IMR-90 (cell line): ENCODE results near the gene UBE2V1. TPM values are rescaled to one million over a fixed set of nuclear protein-coding genes. Genes with fewer than 3 reads are reported as not detected.

Source experiments
- ATAC-seq: fragments of 200-7000 bp; cut with Tn5 transposase; 2 replicates; pipeline ENCODE4 v1.9.1; 2020; ENCODE audit warnings: low read depth, mild to moderate bottlenecking, moderate library complexity
- BruUV-seq: library from RNA; stranded (reverse); fragments of 400-500 nt; replicated peaks from 2 replicates; lab custom pipeline; 2021; lab: Mats Ljungman, UMichigan
- CTCF ChIA-PET: fragments of 300-600 bp; formaldehyde crosslinking; extraction: SDS; loops from one replicate; lab custom pipeline; 2021; ENCODE audit warnings: antibody characterized with exemption; lab: Yijun Ruan, JAX
- POLR2A ChIA-PET: fragments of 300-600 bp; sonication (Branson Sonifier 250); formaldehyde crosslinking; loops from one replicate; lab custom pipeline; 2022; ENCODE audit warnings: antibody characterized with exemption; ENCODE audit not compliant: unreplicated experiment; lab: Charles Lee
- DNase-seq: peaks from one replicate; pipeline ENCODE4 v3.0.0; 2013
- H2AFZ ChIP-seq: replicated peaks from 2 replicates; pipeline ENCODE3; 2013; ENCODE audit warnings: low read length, mild to moderate bottlenecking; ENCODE audit not compliant: poor library complexity
- H2AK5ac ChIP-seq: 2 replicates; pipeline ENCODE4 v1.6.1; 2013; ENCODE audit warnings: low read depth, low read length, inconsistent platforms
- H2AK9ac ChIP-seq: replicated peaks from 2 replicates; pipeline ENCODE3; 2013; ENCODE audit warnings: mild to moderate bottlenecking, low read depth, low read length, moderate library complexity; ENCODE audit not compliant: poor library complexity
- H2BK120ac ChIP-seq: 2 replicates; pipeline ENCODE4 v1.6.1; 2013; ENCODE audit warnings: low read depth, low read length, inconsistent platforms
- H2BK15ac ChIP-seq: 3 replicates; pipeline ENCODE4 v1.6.1; 2013; ENCODE audit warnings: low read depth, low read length, inconsistent platforms
- H2BK20ac ChIP-seq: 2 replicates; pipeline ENCODE4 v1.6.1; 2013; ENCODE audit warnings: low read depth, mild to moderate bottlenecking, inconsistent platforms, low read length, moderate library complexity
- H2BK5ac ChIP-seq: 2 replicates; pipeline ENCODE4 v1.6.1; 2013; ENCODE audit warnings: mild to moderate bottlenecking, low read depth, low read length, inconsistent platforms; ENCODE audit not compliant: poor library complexity, severe bottlenecking
- H3K14ac ChIP-seq: replicated peaks from 2 replicates; pipeline ENCODE4 v1.6.1; 2013; ENCODE audit warnings: low read depth, low read length, inconsistent platforms
- H3K18ac ChIP-seq: 2 replicates; pipeline ENCODE4 v1.6.1; 2013; ENCODE audit warnings: low read depth, low read length, control low read depth
- H3K23ac ChIP-seq: 2 replicates; pipeline ENCODE4 v1.6.1; 2013; ENCODE audit warnings: low read depth, low read length, inconsistent platforms
- H3K27ac ChIP-seq: 2 replicates; pipeline ENCODE4 v1.5.1; 2013; ENCODE audit warnings: mild to moderate bottlenecking, control low read depth, low read length; ENCODE audit not compliant: insufficient read depth
- H3K27me3 ChIP-seq: 2 replicates; pipeline ENCODE4 v1.6.1; 2013; ENCODE audit warnings: low read length; ENCODE audit not compliant: control insufficient read depth, insufficient read depth
- H3K36me3 ChIP-seq: 2 replicates; pipeline ENCODE4 v1.6.1; 2013; ENCODE audit warnings: low read length, mixed read lengths; ENCODE audit not compliant: control insufficient read depth, insufficient read depth
- H3K4ac ChIP-seq: 2 replicates; pipeline ENCODE4 v1.6.1; 2013; ENCODE audit warnings: low read depth, low read length, inconsistent platforms
- H3K4me1 ChIP-seq: 2 replicates; pipeline ENCODE4 v1.6.1; 2013; ENCODE audit warnings: low read length, mixed read lengths; ENCODE audit not compliant: control insufficient read depth, insufficient read depth
- H3K4me2 ChIP-seq: 2 replicates; pipeline ENCODE4 v1.6.1; 2013; ENCODE audit warnings: low read depth, mild to moderate bottlenecking, control low read depth, low read length, moderate library complexity
- H3K4me3 ChIP-seq: 2 replicates; pipeline ENCODE4 v1.5.1; 2013; ENCODE audit warnings: low read depth, mild to moderate bottlenecking, control low read depth, low read length, moderate library complexity; ENCODE audit not compliant: insufficient read depth
- H3K56ac ChIP-seq: 2 replicates; pipeline ENCODE4 v1.6.1; 2013; ENCODE audit warnings: low read length, inconsistent platforms; ENCODE audit not compliant: insufficient read depth; ENCODE audit errors: extremely low read depth
- H3K79me1 ChIP-seq, 2 experiments: 2 replicates each; pipeline ENCODE4 v1.6.1; 2013; ENCODE audit warnings: low read length in 2 of 2, inconsistent platforms in 1 of 2, low read depth in 1 of 2
- H3K9ac ChIP-seq: 2 replicates; pipeline ENCODE4 v1.6.1; 2013; ENCODE audit warnings: low read depth, low read length, control low read depth
- H3K9me1 ChIP-seq: 2 replicates; pipeline ENCODE4 v1.6.1; 2013; ENCODE audit warnings: low read length, inconsistent platforms; ENCODE audit not compliant: insufficient read depth
- H3K9me3 ChIP-seq: 2 replicates; pipeline ENCODE4 v1.6.1; 2013; ENCODE audit warnings: low read length; ENCODE audit not compliant: control insufficient read depth, insufficient read depth
- H4K20me1 ChIP-seq: 2 replicates; pipeline ENCODE4 v1.6.1; 2013; ENCODE audit warnings: low read length, inconsistent platforms; ENCODE audit not compliant: insufficient read depth
- H4K5ac ChIP-seq: 2 replicates; pipeline ENCODE4 v1.6.1; 2013; ENCODE audit warnings: mild to moderate bottlenecking, low read depth, low read length, control low read depth
- H4K8ac ChIP-seq, 2 experiments: 2 replicates each; pipeline ENCODE4 v1.6.1; 2013; ENCODE audit warnings: low read depth in 2 of 2, low read length in 2 of 2, control low read depth in 1 of 2, inconsistent platforms in 1 of 2
- H4K91ac ChIP-seq: 2 replicates; pipeline ENCODE4 v1.6.1; 2013; ENCODE audit warnings: low read depth, low read length, inconsistent platforms; ENCODE audit not compliant: insufficient read depth
- BHLHE40 ChIP-seq: fragments of 150-350 bp; IDR thresholded peaks from 2 replicates; pipeline ENCODE4 v1.6.1; 2016; ENCODE audit warnings: mild to moderate bottlenecking, low read depth, low read length
- CEBPB ChIP-seq: IDR thresholded peaks from 2 replicates; pipeline ENCODE4 v1.6.1; 2012; ENCODE audit warnings: low read depth, low read length, improper control_type of control experiment
- ELK1 ChIP-seq: fragments of 150-350 bp; IDR thresholded peaks from 2 replicates; pipeline ENCODE4 v1.6.1; 2016; ENCODE audit warnings: low read depth, mild to moderate bottlenecking, low read length, moderate library complexity, borderline replicate concordance
- MAFK ChIP-seq: IDR thresholded peaks from 2 replicates; pipeline ENCODE4 v1.6.1; 2012; ENCODE audit warnings: low read depth, low read length, improper control_type of control experiment
- SMC3 ChIP-seq: fragments of 150-350 bp; IDR thresholded peaks from 2 replicates; pipeline ENCODE4 v1.6.1; 2016; ENCODE audit warnings: low read depth, mild to moderate bottlenecking, antibody characterized with exemption, low read length, moderate library complexity
- USF2 ChIP-seq: fragments of 150-350 bp; IDR thresholded peaks from 2 replicates; pipeline ENCODE4 v1.6.1; 2017; ENCODE audit warnings: mild to moderate bottlenecking, antibody characterized with exemption, low read length, low read depth
- WGBS, 2 experiments: methylation state at CpG; one replicate each; pipeline versions ENCODE4 v1.1.5 to v1.1.7; 2013; ENCODE audit warnings: missing lambda C conversion rate in 2 of 2; ENCODE audit not compliant: insufficient read length in 1 of 2; ENCODE audit errors: extremely low coverage in 2 of 2; 5-methylcytosine and 5-hydroxymethylcytosine counted together
- dilution Hi-C: fragments of 300-500 bp; cut with HindIII; formaldehyde crosslinking; loops from one replicate; pipeline ENCODE4 v1.14.3; 2018; ENCODE audit warnings: low sequenced_read_pairs; ENCODE audit not compliant: unreplicated experiment
- in situ Hi-C: fragments of 300-500 bp; cut with MboI; formaldehyde crosslinking; loops from 3 replicates; pipeline ENCODE4 v1.14.3; 2019; ENCODE audit warnings: low sequenced_read_pairs, inconsistent platforms, mixed read lengths
- intact Hi-C: fragments of 100-400 bp; cut with micrococcal nuclease; formaldehyde crosslinking; loops from 2 replicates; pipeline ENCODE4 v1.10.0; 2022
- polyA plus RNA-seq, 3 experiments: library from polyadenylated mRNA; depleted of rRNA; stranded (reverse); fragments of >200 nt; gene quantifications; 2 replicates each; pipeline ENCODE4 v1.2.3, GENCODE V29; 2012; ENCODE audit warnings: low replicate concordance in 1 of 3
- total RNA-seq: library from RNA; depleted of rRNA; stranded (reverse); fragments of >200 nt; gene quantifications from 2 replicates; pipeline ENCODE4 v1.2.3, GENCODE V29; 2012

The UBE2V1 gene
- total and polyA plus RNA-seq, 2 of the 4 experiments (the other 2 are of a cell fraction): 20.1 to 138 TPM

GRCh38 chr20:50129662-50130355 lies 16.9 kb upstream of the UBE2V1 start:
- Histone ChIP-seq H2BK120ac (peak overlapping the region; percentile 79), H2AK5ac (peak overlapping the region; percentile 85), H3K4me1 (peaks cover 13% of the 10 kb centered on the region), H3K14ac (peak overlapping the region; percentile 72), H4K20me1 (peaks cover 19% of the 10 kb centered on the region; the same call in 1 of the 2 replicates), H3K9ac (no peak overlapping the region), H3K27ac (peak overlapping the region; percentile 61), H3K36me3 (peaks cover 61% of the 10 kb centered on the region), H2AK9ac (peak overlapping the region; percentile 94), H3K4me3 (no peak overlapping the region), H2AFZ (peak overlapping the region; percentile 13), H2BK15ac (peak overlapping the region; percentile 28; the same call in 1 of the 3 replicates), H2BK5ac (peak overlapping the region; percentile 71), H3K4me2 (peak overlapping the region; percentile 14; the same call in 1 of the 2 replicates), H2BK20ac (peak overlapping the region; percentile 44; the same call in 1 of the 2 replicates), H3K79me1 (peaks cover 29 to 91% of the 10 kb centered on the region in 2 experiments), H4K8ac (peak overlapping the region; percentile 36 to 77; a peak in 3 of 4 replicates), H3K23ac (peak overlapping the region; percentile 80; the same call in 1 of the 2 replicates), H4K91ac (peak overlapping the region; percentile 76), H3K9me1 (peaks cover 36% of the 10 kb centered on the region), H3K4ac (peak overlapping the region; percentile 89), H4K5ac (peak overlapping the region; percentile 19), H3K56ac (no peak overlapping the region; the same call in 1 of the 2 replicates), H3K18ac (peak overlapping the region; percentile 48), H3K9me3 (no peaks in the 10 kb centered on the region), H3K27me3 (no peaks in the 10 kb centered on the region)
- no TSS peak for BruUV-seq
- in situ Hi-C loops (no loop called here), intact Hi-C loops (loop anchor here (2.0 kb wide), 1 partner anchor 13 kb away; no protein-coding TSS in a partner anchor), dilution Hi-C loops (no loop called here)
- POLR2A ChIA-PET: no interaction called here
- WGBS, 2 experiments: no CpG with 5 or more reads among the region's 13 CpGs
- DNase-seq (peak; percentile 27), ATAC-seq (peak; percentile 8; the same call in 1 of the 2 replicates)
- CTCF ChIA-PET: no interaction called here
- TF ChIP-seq SMC3: no peak
- peak; percentile 95 for TF ChIP-seq USF2
- TF ChIP-seq MAFK: no peak
- no peak for TF ChIP-seq ELK1
- no peak for TF ChIP-seq BHLHE40
- TF ChIP-seq CEBPB: no peak
